Stimulated activated naive CD4-positive, alpha-beta T cell treated with Interleukin-2 at 50 U/mL for 16 hours (primary cell): ENCODE data around the gene TMEM72.
"Not testable (repeated sequence)": the region's sequence is repeated elsewhere in the genome, so short reads cannot be mapped to it uniquely, and the experiment has no call there.

Experiments
- DNase-seq: peaks from one replicate; lab custom pipeline; 2025; lab: John Stamatoyannopoulos, UW

TMEM72 gene

GRCh38 chr10:44911081-44911540 lies at the start of gene TMEM72:
TSS of gene TMEM72 (plus strand) at chr10:44911337. CDS start at chr10:44911513, 176 bp downstream.
- no peak for DNase-seq

- no peak for DNase-seq
These were observed 49.0 kb upstream of the TMEM72 start for GRCh38 chr10:44862006-44862751.

- DNase-seq, result no peak
These were observed 48.2 kb upstream of the TMEM72 start for GRCh38 chr10:44862924-44863323.

GRCh38 chr10:44863344-44864047 lies 47.6 kb upstream of the TMEM72 start:
- no peak for DNase-seq

GRCh38 chr10:44864051-44864450 lies 47.1 kb upstream of the TMEM72 start:
- DNase-seq, result peak; percentile 11

- peak; percentile 70 for DNase-seq
These were observed 46.4 kb upstream of the TMEM72 start for GRCh38 chr10:44864637-44865288.

- DNase-seq, result no peak
These were observed 45.9 kb upstream of the TMEM72 start for GRCh38 chr10:44865289-44865671.

GRCh38 chr10:44866367-44866766 lies 44.8 kb upstream of the TMEM72 start:
- DNase-seq, result not testable (repeated sequence)

- no peak for DNase-seq
These were observed 41.1 kb upstream of the TMEM72 start for GRCh38 chr10:44870031-44870430.

GRCh38 chr10:44873160-44873559 lies 38.0 kb upstream of the TMEM72 start:
- no peak for DNase-seq

GRCh38 chr10:44874166-44874565 lies 37.0 kb upstream of the TMEM72 start:
- DNase-seq, result no peak

GRCh38 chr10:44878706-44879530 lies 32.2 kb upstream of the TMEM72 start:
- DNase-seq, result peak; percentile 51

- DNase-seq, result no peak
These were observed 31.6 kb upstream of the TMEM72 start for GRCh38 chr10:44879531-44879899.

GRCh38 chr10:44880090-44880715 lies 30.9 kb upstream of the TMEM72 start:
- no peak for DNase-seq

- DNase-seq, result no peak
These were observed 29.5 kb upstream of the TMEM72 start for GRCh38 chr10:44881649-44882048.

- no peak for DNase-seq
These were observed 28.9 kb upstream of the TMEM72 start for GRCh38 chr10:44882166-44882720.

GRCh38 chr10:44883593-44884331 lies 27.4 kb upstream of the TMEM72 start:
- DNase-seq, result no peak

GRCh38 chr10:44885710-44886109 lies 25.4 kb upstream of the TMEM72 start:
- no peak for DNase-seq

- DNase-seq, result no peak
These were observed 24.2 kb upstream of the TMEM72 start for GRCh38 chr10:44886966-44887365.

GRCh38 chr10:44888886-44889285 lies 22.3 kb upstream of the TMEM72 start:
- no peak for DNase-seq

GRCh38 chr10:44889834-44890233 lies 21.3 kb upstream of the TMEM72 start:
- no peak for DNase-seq
